ENCODE measurements around the gene TMEM52.
"Not testable (repeated sequence)": the region's sequence is repeated elsewhere in the genome, so short reads cannot be mapped to it uniquely, and the experiment has no call there.

TMEM52 gene

DNA sequence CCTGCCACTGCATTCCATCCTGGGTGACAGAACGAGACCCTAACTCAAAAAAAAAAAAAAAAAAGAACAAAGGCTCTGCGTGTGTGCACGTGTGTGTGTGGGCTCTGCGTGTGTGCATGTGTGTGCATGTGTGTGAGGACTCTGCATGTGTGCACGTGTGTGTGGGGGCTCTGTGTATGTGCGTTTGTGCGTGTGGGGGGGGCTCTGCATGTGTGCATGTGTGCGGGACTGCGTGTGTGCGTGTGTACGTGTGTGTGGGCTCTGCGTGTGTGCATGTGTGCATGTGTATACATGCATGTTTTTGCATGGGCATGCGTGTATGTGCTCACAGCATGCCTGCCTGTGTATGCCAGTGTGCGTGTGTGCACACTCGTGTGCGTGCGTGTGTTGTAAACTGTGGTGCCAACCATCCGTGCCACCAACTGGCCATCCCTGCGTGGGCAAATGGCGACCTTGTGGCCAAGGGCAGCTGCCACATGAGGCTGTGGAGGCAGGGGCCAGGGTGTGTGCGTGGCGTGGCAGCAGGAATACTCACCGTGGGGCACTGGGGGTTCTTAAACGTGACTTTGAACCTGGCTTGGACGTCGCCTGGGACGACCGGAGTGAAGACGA is 26.8 kb upstream of the TMEM52 start:
- no peak for DNase-seq

DNA sequence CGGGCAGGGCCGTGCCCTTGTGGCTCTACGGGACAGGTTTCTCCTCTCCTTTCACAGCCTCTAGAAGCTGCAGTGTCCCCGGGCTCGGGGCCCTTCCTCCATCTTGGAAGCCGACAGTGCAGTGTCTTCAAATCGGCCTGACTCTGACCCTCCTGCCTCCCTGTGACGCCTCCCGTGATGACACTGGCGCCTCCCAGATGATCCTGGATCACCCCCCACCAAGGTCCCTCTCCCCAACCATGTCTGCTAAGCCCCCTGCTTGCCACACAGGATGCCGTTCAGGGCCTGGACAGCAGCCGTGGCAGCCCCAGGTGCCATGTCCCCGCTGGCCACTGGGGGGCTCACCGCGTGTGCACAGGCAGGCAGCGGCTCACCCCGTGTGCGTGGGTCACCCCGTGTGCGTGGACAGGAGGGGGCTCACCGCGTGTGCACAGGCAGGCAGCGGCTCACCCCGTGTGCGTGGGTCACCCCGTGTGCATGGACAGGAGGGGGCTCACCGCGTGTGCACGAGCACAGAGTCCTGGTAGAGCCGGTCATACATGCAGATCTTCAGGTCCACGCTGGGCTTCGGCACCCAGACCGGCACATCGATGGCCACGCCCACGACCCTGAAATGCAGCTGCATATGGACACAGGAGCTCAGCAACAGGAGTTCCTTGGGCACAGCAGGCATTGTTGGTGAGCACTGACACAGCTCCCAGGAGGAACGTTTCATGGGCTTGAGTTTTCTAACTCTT is 24.9 kb upstream of the TMEM52 start:
- peak in 1 of 2 experiments; percentile 4 for DNase-seq

- no peak for DNase-seq
These were observed 23.9 kb upstream of the TMEM52 start for GRCh38 chr1:1942753-1943656.

DNA sequence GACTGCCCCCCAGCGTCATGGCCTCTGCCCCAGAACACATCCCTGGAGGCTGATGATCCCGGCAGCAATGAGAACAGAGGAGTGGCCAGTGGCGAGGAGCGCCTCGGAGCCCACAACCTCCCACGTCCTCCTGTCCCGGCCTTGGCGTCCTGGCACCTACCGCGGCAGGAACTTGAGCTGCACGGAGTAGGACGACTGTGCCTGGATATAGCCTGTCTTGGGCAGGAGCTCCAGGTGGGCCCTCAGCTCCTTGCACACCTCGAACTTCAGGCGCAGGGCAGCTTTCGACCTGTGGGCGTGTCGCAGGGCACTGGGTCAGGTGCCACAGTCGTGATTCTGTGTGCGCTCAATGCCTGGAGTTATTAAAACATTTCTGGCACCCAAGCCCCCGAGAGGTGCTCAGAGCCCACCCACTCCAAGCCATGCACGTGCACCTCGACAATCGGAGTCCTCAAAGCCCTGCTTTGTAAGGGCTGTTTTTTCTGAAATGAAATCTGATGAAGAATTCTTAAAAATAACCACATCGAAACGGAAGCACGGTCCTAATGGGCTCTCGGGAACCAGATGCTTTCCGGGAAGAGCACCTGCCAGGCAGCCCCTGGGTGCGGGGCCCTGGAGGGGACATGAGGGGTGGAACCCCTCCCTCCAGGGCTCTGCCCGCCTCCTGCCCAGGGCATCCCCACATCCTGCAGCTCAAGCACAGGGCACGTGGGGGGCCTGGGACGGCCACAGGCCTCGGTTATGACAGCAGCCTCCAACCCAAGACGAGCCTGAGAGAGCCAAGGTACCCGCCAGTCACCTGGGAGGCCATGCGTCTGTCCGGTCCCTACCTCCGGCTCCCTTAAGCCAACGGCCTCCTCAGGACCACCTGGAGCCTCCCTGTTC is 23.0 kb upstream of the TMEM52 start:
- no peak for DNase-seq

- no peak for DNase-seq
These were observed 22.2 kb upstream of the TMEM52 start for GRCh38 chr1:1941211-1941841.

DNA sequence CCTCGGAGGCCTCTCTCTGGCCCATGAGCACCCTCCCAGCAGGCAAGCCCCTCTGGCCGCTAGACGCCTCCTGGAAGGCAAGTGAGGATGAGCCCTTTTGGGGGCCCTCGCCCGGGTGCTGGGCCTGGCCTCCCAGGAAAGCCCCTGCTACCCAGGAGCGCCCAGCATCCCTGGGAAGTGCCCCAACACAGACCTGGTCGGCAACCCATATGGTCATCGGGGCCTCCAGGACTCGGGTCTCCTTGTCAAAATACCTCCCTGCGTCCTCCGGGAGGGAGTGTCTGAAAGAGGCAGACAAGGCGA is 21.0 kb upstream of the TMEM52 start:
- no peak for DNase-seq

GRCh38 chr1:1939296-1940122 is 20.4 kb upstream of the TMEM52 start:
- DNase-seq, result no peak

GRCh38 chr1:1938613-1939295 is 19.7 kb upstream of the TMEM52 start:
- no peak for DNase-seq

DNA sequence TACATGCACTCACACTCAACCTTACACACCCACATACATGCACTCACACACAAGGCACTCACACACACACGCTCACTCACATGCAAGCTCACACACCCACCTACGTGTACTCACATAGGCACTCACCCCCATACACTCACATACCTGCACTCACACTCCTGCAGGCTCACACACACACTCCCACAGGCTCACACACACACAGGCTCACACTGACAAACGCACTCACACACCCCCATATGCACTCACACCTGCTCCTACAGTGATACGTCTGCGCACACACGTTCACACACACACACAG is 19.1 kb upstream of the TMEM52 start:
- no peak for DNase-seq

- no peak for DNase-seq
These were observed 18.6 kb upstream of the TMEM52 start for GRCh38 chr1:1937549-1938275.

GRCh38 chr1:1937061-1937460 is 18.0 kb upstream of the TMEM52 start:
- no peak for DNase-seq

DNA sequence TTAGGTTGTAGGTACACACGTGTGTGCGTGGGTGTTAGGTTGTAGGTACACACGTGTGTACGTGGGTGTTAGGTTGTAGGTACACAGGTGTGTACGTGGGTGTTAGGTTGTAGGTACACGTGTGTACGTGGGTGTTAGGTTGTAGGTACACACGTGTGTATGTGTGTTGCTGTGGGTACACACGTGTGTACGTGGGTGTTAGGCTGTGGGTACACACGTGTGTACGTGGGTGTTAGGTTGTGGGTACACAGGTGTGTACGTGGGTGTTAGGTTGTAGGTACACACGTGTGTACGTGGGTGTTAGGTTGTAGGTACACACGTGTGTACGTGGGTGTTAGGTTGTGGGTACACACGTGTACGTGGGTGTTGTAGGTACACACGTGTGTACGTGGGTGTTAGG is 15.8 kb upstream of the TMEM52 start:
- DNase-seq, result not testable (repeated sequence)

GRCh38 chr1:1929639-1930545 is 10.8 kb upstream of the TMEM52 start:
- no peak for DNase-seq

DNA sequence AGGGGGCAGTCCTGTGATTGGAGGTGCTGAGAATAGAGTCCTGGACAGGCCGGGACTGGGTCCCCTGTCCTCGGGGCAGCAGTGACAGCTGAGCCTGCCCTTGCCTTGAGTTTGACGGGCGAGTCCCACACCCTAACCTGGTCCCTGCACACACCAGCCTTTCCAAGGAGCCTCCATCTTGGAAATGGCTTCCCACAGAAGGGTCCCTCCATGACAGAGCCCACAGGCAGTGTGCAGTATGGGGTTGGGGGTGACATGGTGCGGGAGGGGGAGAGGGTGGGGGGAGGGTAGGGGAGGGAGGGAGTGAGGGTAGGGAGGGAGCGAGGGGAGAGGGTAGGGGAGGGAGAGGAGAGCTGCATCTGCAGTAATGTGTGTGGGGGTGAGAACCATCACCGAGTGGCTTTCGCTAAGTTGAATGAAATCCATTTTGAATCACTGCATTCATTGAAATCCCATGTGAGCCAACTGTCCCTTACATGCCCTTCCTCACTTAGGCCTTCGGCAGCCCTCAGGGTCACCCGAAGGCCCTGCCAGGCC is 10.1 kb upstream of the TMEM52 start:
- no peak for DNase-seq

- no peak for DNase-seq
These were observed 9.4 kb upstream of the TMEM52 start for GRCh38 chr1:1928231-1929101.

GRCh38 chr1:1927751-1928150 is 8.7 kb upstream of the TMEM52 start:
- DNase-seq, result no peak

DNA sequence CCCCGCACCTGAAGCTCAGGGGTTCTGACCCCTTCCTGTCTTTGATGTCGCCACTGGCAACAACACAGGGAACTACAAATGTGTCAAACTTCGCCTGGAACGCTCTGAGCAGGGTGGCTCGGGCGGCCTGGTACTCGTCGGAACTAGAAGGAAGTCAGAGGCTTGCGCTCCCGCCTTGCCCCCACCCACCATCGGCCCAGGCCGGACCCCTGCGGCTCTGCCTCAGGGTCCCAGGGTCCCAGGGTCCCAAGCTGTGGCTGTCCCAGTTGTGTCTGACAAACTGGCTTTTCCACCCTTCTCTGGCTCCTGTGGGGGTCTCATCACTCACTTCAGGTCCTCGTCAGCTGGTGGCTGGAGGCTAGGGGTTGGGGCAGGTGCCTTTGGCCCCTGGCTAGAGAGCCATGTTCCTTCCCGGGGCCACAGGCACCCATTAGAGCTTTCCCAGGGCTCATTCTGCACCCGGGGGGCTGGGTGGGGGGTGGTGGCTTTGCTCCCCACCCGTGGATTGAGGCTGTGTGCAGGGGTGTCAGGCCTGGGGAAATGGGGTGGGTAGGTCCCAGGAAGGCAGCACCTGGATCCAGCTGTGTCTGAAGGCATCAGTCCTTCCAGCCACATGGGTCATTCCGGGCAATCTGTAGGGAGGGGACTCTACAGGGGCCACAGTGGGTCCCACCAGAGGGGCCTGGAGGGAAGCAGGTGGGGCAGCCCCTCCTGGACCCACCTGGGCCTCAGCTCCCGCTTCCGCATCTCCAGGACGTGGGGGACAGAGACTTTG is 8.0 kb upstream of the TMEM52 start:
- no peak for DNase-seq

All from AML-193 (cell line).